Iris pigment epithelial cell (primary cell): ENCODE measurements around the gene CRELD2.

ENCODE experiments used
- DNase-seq: peaks from one replicate; pipeline ENCODE4 v3.0.0-alpha.2; 2011; ENCODE audit warnings: low read depth

The CRELD2 gene

DNA sequence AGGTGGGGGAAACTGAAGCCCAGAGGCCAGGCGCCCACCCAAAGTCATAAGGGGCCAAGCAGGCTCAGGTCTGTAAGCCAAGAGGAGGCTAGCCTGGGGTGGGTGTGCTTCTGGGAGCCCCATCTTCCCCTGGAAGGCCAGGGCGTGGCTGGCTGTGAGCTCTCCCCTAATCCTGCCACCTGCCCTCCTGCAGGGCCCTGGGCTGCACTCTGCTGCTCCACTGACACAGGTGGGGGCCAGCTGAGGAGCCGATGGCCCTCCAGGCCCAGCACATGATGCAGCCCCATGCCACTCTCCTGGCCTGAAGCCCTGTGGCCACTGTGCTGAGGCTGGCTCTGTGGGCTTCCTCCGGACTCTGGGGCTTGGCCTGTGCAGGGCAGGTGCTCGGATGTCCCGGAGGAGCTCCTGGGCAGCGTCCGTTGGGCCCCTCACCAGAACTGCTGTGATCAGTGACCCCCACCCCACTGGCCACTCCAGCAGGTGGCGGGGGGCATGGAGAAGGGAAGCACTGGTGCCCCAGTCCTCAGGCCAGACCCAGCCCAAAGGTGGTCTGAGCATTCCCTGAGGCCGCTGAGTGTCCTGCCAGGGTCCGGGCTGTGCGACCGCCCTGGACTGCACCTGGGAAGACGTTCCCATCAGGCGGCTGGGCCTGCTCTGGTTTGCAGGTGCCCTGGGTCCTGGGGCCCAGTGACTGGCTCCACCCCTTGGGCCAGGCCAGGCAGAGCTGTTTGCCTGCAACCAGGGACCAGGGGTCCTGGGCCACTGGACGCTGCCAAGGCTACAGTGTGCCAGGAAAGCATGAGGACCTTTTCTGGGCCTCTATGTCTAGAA, 50.6 kb downstream of the CRELD2 start:
- no peak for DNase-seq

DNA sequence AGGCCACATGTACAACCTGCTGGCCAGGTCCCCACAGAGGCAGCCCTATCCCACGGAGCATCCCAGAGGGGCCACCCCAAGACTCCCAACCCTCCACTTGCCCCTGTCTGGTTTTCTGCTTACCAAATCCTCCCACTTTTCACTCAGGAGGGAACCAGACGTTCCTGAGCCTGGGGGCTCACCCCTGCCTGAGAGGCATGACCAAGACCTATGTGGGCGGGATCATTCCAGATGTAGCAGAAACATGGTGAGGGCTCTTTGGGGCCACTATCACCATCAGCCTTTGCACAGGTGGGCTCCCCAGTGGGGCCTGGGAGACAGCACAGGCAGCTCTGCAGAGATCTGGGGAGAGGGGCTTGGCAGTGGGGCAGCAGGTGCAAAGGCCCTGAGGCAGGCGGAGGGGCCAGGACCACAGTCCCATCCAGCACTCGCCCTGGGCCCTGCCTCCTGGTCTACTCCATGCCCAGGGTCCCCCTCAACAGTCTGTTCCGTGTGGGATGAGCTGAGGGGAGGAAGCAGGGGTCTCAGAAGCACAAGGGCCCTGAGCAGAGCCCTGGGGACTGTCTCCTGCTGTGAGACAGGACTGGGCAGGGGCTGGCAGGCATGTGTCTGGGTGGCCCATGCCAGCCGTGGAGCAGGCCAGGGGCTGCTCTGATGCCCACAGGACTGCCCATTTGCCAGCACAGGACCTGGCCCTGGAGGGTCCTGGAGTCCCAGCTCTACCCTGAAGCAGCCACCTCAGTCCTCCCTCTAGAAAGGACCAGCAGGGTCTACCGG, 51.5 kb downstream of the CRELD2 start:
- no peak for DNase-seq

- peak; percentile 92 for DNase-seq
These were observed 52.2 kb downstream of the CRELD2 start for GRCh38 chr22:49970528-49971231.

DNA sequence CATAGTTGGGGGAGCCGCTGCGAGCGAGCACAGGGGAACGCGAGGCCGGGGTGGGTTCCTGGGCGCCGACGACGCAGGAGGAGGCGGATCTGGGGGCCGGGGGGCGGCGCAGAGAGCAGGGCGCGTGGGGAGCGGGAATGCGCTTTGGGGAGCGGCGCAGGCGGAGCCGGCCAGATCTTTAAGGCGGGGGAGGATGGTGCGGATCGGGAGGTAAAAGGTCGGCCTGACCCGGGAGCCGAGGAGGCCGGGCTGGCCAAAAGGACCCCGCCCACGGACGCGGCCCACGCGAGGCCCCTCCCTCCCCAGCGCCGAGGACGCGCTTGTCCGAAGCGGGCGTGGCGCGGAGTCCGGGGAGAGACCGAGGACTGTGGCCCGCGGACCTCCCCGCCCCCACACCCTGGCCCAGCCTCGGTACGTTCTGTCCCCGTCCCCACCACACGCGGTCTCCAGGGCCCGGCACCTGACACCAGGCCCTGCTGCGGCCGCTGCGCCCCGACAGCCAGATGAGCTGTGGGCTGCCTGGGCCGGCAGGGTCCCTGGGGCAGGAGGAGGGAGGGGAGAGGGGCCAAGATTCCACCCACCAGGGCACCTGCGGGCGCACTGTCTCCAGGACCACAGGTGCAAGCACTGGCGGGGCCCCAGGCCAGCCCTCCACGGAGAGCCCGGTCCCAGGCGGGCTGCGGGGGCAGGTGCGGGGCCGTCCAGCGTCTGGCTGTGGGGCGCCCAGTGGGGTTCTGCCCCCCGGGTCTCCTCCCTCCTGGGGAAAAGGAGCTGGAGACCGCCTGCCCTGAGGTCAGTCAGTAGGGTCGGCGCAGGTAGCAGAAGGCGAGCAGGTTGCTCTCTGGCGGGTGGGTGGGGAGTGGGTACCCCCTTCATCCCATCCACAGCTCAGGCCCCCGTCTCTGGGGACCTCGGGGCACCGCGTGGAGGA, 53.1 kb downstream of the CRELD2 start:
- peak; percentile 49 for DNase-seq

- no peak for DNase-seq
These were observed 54.0 kb downstream of the CRELD2 start for GRCh38 chr22:49972163-49973017.

- DNase-seq = no peak
These were observed 54.9 kb downstream of the CRELD2 start for GRCh38 chr22:49973018-49973961.

- no peak for DNase-seq
These were observed 57.3 kb downstream of the CRELD2 start for GRCh38 chr22:49975543-49976389.

- no peak for DNase-seq
These were observed 58.2 kb downstream of the CRELD2 start for GRCh38 chr22:49976439-49977175.
